IMR-90 (cell line): ENCODE results near the gene FAM219A. TPM values are rescaled to one million over a fixed set of nuclear protein-coding genes. Genes with fewer than 3 reads are reported as not detected.

Source experiments
- ATAC-seq: fragments of 200-7000 bp; cut with Tn5 transposase; 2 replicates; pipeline ENCODE4 v1.9.1; 2020; ENCODE audit warnings: low read depth, mild to moderate bottlenecking, moderate library complexity
- BruUV-seq: library from RNA; stranded (reverse); fragments of 400-500 nt; replicated peaks from 2 replicates; lab custom pipeline; 2021; lab: Mats Ljungman, UMichigan
- CTCF ChIA-PET: fragments of 300-600 bp; formaldehyde crosslinking; extraction: SDS; loops from one replicate; lab custom pipeline; 2021; ENCODE audit warnings: antibody characterized with exemption; lab: Yijun Ruan, JAX
- POLR2A ChIA-PET: fragments of 300-600 bp; sonication (Branson Sonifier 250); formaldehyde crosslinking; loops from one replicate; lab custom pipeline; 2022; ENCODE audit warnings: antibody characterized with exemption; ENCODE audit not compliant: unreplicated experiment; lab: Charles Lee
- DNase-seq: peaks from one replicate; pipeline ENCODE4 v3.0.0; 2013
- H2AFZ ChIP-seq: replicated peaks from 2 replicates; pipeline ENCODE3; 2013; ENCODE audit warnings: low read length, mild to moderate bottlenecking; ENCODE audit not compliant: poor library complexity
- H2AK5ac ChIP-seq: 2 replicates; pipeline ENCODE4 v1.6.1; 2013; ENCODE audit warnings: low read depth, low read length, inconsistent platforms
- H2AK9ac ChIP-seq: replicated peaks from 2 replicates; pipeline ENCODE3; 2013; ENCODE audit warnings: mild to moderate bottlenecking, low read depth, low read length, moderate library complexity; ENCODE audit not compliant: poor library complexity
- H2BK120ac ChIP-seq: 2 replicates; pipeline ENCODE4 v1.6.1; 2013; ENCODE audit warnings: low read depth, low read length, inconsistent platforms
- H2BK15ac ChIP-seq: 3 replicates; pipeline ENCODE4 v1.6.1; 2013; ENCODE audit warnings: low read depth, low read length, inconsistent platforms
- H2BK20ac ChIP-seq: 2 replicates; pipeline ENCODE4 v1.6.1; 2013; ENCODE audit warnings: low read depth, mild to moderate bottlenecking, inconsistent platforms, low read length, moderate library complexity
- H2BK5ac ChIP-seq: 2 replicates; pipeline ENCODE4 v1.6.1; 2013; ENCODE audit warnings: mild to moderate bottlenecking, low read depth, low read length, inconsistent platforms; ENCODE audit not compliant: poor library complexity, severe bottlenecking
- H3K14ac ChIP-seq: replicated peaks from 2 replicates; pipeline ENCODE4 v1.6.1; 2013; ENCODE audit warnings: low read depth, low read length, inconsistent platforms
- H3K18ac ChIP-seq: 2 replicates; pipeline ENCODE4 v1.6.1; 2013; ENCODE audit warnings: low read depth, low read length, control low read depth
- H3K23ac ChIP-seq: 2 replicates; pipeline ENCODE4 v1.6.1; 2013; ENCODE audit warnings: low read depth, low read length, inconsistent platforms
- H3K27ac ChIP-seq: 2 replicates; pipeline ENCODE4 v1.5.1; 2013; ENCODE audit warnings: mild to moderate bottlenecking, control low read depth, low read length; ENCODE audit not compliant: insufficient read depth
- H3K27me3 ChIP-seq: 2 replicates; pipeline ENCODE4 v1.6.1; 2013; ENCODE audit warnings: low read length; ENCODE audit not compliant: control insufficient read depth, insufficient read depth
- H3K36me3 ChIP-seq: 2 replicates; pipeline ENCODE4 v1.6.1; 2013; ENCODE audit warnings: low read length, mixed read lengths; ENCODE audit not compliant: control insufficient read depth, insufficient read depth
- H3K4ac ChIP-seq: 2 replicates; pipeline ENCODE4 v1.6.1; 2013; ENCODE audit warnings: low read depth, low read length, inconsistent platforms
- H3K4me1 ChIP-seq: 2 replicates; pipeline ENCODE4 v1.6.1; 2013; ENCODE audit warnings: low read length, mixed read lengths; ENCODE audit not compliant: control insufficient read depth, insufficient read depth
- H3K4me2 ChIP-seq: 2 replicates; pipeline ENCODE4 v1.6.1; 2013; ENCODE audit warnings: low read depth, mild to moderate bottlenecking, control low read depth, low read length, moderate library complexity
- H3K4me3 ChIP-seq: 2 replicates; pipeline ENCODE4 v1.5.1; 2013; ENCODE audit warnings: low read depth, mild to moderate bottlenecking, control low read depth, low read length, moderate library complexity; ENCODE audit not compliant: insufficient read depth
- H3K56ac ChIP-seq: 2 replicates; pipeline ENCODE4 v1.6.1; 2013; ENCODE audit warnings: low read length, inconsistent platforms; ENCODE audit not compliant: insufficient read depth; ENCODE audit errors: extremely low read depth
- H3K79me1 ChIP-seq, 2 experiments: 2 replicates each; pipeline ENCODE4 v1.6.1; 2013; ENCODE audit warnings: low read length in 2 of 2, inconsistent platforms in 1 of 2, low read depth in 1 of 2
- H3K9ac ChIP-seq: 2 replicates; pipeline ENCODE4 v1.6.1; 2013; ENCODE audit warnings: low read depth, low read length, control low read depth
- H3K9me1 ChIP-seq: 2 replicates; pipeline ENCODE4 v1.6.1; 2013; ENCODE audit warnings: low read length, inconsistent platforms; ENCODE audit not compliant: insufficient read depth
- H3K9me3 ChIP-seq: 2 replicates; pipeline ENCODE4 v1.6.1; 2013; ENCODE audit warnings: low read length; ENCODE audit not compliant: control insufficient read depth, insufficient read depth
- H4K20me1 ChIP-seq: 2 replicates; pipeline ENCODE4 v1.6.1; 2013; ENCODE audit warnings: low read length, inconsistent platforms; ENCODE audit not compliant: insufficient read depth
- H4K5ac ChIP-seq: 2 replicates; pipeline ENCODE4 v1.6.1; 2013; ENCODE audit warnings: mild to moderate bottlenecking, low read depth, low read length, control low read depth
- H4K8ac ChIP-seq, 2 experiments: 2 replicates each; pipeline ENCODE4 v1.6.1; 2013; ENCODE audit warnings: low read depth in 2 of 2, low read length in 2 of 2, control low read depth in 1 of 2, inconsistent platforms in 1 of 2
- H4K91ac ChIP-seq: 2 replicates; pipeline ENCODE4 v1.6.1; 2013; ENCODE audit warnings: low read depth, low read length, inconsistent platforms; ENCODE audit not compliant: insufficient read depth
- BHLHE40 ChIP-seq: fragments of 150-350 bp; IDR thresholded peaks from 2 replicates; pipeline ENCODE4 v1.6.1; 2016; ENCODE audit warnings: mild to moderate bottlenecking, low read depth, low read length
- CEBPB ChIP-seq: IDR thresholded peaks from 2 replicates; pipeline ENCODE4 v1.6.1; 2012; ENCODE audit warnings: low read depth, low read length, improper control_type of control experiment
- CHD1 ChIP-seq: IDR thresholded peaks from 2 replicates; pipeline ENCODE4 v1.6.1; 2012; ENCODE audit warnings: low read depth, low read length, improper control_type of control experiment
- FOS ChIP-seq: fragments of 150-350 bp; IDR thresholded peaks from 2 replicates; pipeline ENCODE4 v1.6.1; 2016; ENCODE audit warnings: low read depth, low read length
- MAFK ChIP-seq: IDR thresholded peaks from 2 replicates; pipeline ENCODE4 v1.6.1; 2012; ENCODE audit warnings: low read depth, low read length, improper control_type of control experiment
- MAZ ChIP-seq: IDR thresholded peaks from 2 replicates; pipeline ENCODE4 v1.6.1; 2012; ENCODE audit warnings: low read depth, mild to moderate bottlenecking, low read length, improper control_type of control experiment, moderate library complexity, borderline replicate concordance
- MXI1 ChIP-seq: IDR thresholded peaks from 2 replicates; pipeline ENCODE4 v1.6.1; 2012; ENCODE audit warnings: low read depth, mild to moderate bottlenecking, low read length, moderate library complexity, borderline replicate concordance
- NFE2L2 ChIP-seq: fragments of 150-350 bp; IDR thresholded peaks from 2 replicates; pipeline ENCODE4 v1.6.1; 2016; ENCODE audit warnings: low read depth, mild to moderate bottlenecking, low read length
- POLR2A ChIP-seq: IDR thresholded peaks from 2 replicates; pipeline ENCODE4 v1.6.1; 2012; ENCODE audit warnings: mild to moderate bottlenecking, low read depth, low read length
- RAD21 ChIP-seq: IDR thresholded peaks from 2 replicates; pipeline ENCODE4 v1.6.1; 2012; ENCODE audit warnings: low read length, improper control_type of control experiment
- RCOR1 ChIP-seq: IDR thresholded peaks from 2 replicates; pipeline ENCODE4 v1.6.1; 2012; ENCODE audit warnings: mild to moderate bottlenecking, low read length, improper control_type of control experiment; ENCODE audit not compliant: insufficient replicate concordance
- RFX5 ChIP-seq: IDR thresholded peaks from 2 replicates; pipeline ENCODE4 v1.8.0; 2012; ENCODE audit warnings: low read depth, mild to moderate bottlenecking, low read length, moderate library complexity
- SMC3 ChIP-seq: fragments of 150-350 bp; IDR thresholded peaks from 2 replicates; pipeline ENCODE4 v1.6.1; 2016; ENCODE audit warnings: low read depth, mild to moderate bottlenecking, antibody characterized with exemption, low read length, moderate library complexity
- USF2 ChIP-seq: fragments of 150-350 bp; IDR thresholded peaks from 2 replicates; pipeline ENCODE4 v1.6.1; 2017; ENCODE audit warnings: mild to moderate bottlenecking, antibody characterized with exemption, low read length, low read depth
- WGBS, 2 experiments: methylation state at CpG; one replicate each; pipeline versions ENCODE4 v1.1.5 to v1.1.7; 2013; ENCODE audit warnings: missing lambda C conversion rate in 2 of 2; ENCODE audit not compliant: insufficient read length in 1 of 2; ENCODE audit errors: extremely low coverage in 2 of 2; 5-methylcytosine and 5-hydroxymethylcytosine counted together
- dilution Hi-C: fragments of 300-500 bp; cut with HindIII; formaldehyde crosslinking; loops from one replicate; pipeline ENCODE4 v1.14.3; 2018; ENCODE audit warnings: low sequenced_read_pairs; ENCODE audit not compliant: unreplicated experiment
- in situ Hi-C: fragments of 300-500 bp; cut with MboI; formaldehyde crosslinking; loops from 3 replicates; pipeline ENCODE4 v1.14.3; 2019; ENCODE audit warnings: low sequenced_read_pairs, inconsistent platforms, mixed read lengths
- intact Hi-C: fragments of 100-400 bp; cut with micrococcal nuclease; formaldehyde crosslinking; loops from 2 replicates; pipeline ENCODE4 v1.10.0; 2022
- polyA plus RNA-seq, 3 experiments: library from polyadenylated mRNA; depleted of rRNA; stranded (reverse); fragments of >200 nt; gene quantifications; 2 replicates each; pipeline ENCODE4 v1.2.3, GENCODE V29; 2012; ENCODE audit warnings: low replicate concordance in 1 of 3
- total RNA-seq: library from RNA; depleted of rRNA; stranded (reverse); fragments of >200 nt; gene quantifications from 2 replicates; pipeline ENCODE4 v1.2.3, GENCODE V29; 2012
- TF ChIP-seq, protein P1 (sequence below): conservative IDR thresholded peaks from 2 replicates; pipeline ENCODE4 v1.5.1; 2012; ENCODE audit warnings: mild to moderate bottlenecking, low read depth, low read length, improper control_type of control experiment
- TF ChIP-seq, protein P2 (sequence below): fragments of 150-350 bp; IDR thresholded peaks from 2 replicates; pipeline ENCODE4 v1.6.1; 2016; ENCODE audit warnings: low read depth, mild to moderate bottlenecking, low read length, moderate library complexity, borderline replicate concordance

The FAM219A gene
- total and polyA plus RNA-seq, 2 of the 4 experiments (the other 2 are of a cell fraction): 4.8 to 20.8 TPM

DNA sequence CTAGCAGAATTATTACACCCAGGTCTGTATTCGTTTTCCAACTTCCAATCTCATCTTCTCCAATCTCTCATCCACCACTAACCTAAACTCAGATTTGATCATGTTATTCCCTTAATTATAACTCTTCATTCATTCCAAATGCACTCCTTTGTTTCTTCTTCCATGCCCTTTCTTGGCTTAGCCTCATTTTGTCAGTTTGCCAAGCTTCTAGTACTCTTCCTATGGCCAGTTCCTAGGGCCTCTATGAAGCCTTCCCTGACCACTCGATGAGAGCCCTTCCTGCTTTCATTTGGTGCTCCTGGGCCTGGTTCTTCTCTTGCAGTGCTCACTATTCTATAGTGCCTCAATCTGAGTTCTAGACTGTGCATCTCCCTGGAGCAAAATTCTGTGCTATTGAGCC is 5.8 kb downstream of the FAM219A start:
- dilution Hi-C loops (no loop called here), in situ Hi-C loops (no loop called here), intact Hi-C loops (no loop called here)
- no peak overlapping the region for H4K91ac ChIP-seq
- H2AK5ac ChIP-seq: no peak overlapping the region
- BruUV-seq: no TSS peak
- no peak overlapping the region for H3K9ac ChIP-seq
- no peak overlapping the region for H3K27ac ChIP-seq
- no peak for ATAC-seq
- H2AK9ac ChIP-seq: no peak overlapping the region
- no peak overlapping the region for H3K4ac ChIP-seq
- H2BK5ac ChIP-seq: no peak overlapping the region
- H4K8ac ChIP-seq: no peak overlapping the region
- TF ChIP-seq RCOR1: no peak
- TF ChIP-seq, protein P1, sequence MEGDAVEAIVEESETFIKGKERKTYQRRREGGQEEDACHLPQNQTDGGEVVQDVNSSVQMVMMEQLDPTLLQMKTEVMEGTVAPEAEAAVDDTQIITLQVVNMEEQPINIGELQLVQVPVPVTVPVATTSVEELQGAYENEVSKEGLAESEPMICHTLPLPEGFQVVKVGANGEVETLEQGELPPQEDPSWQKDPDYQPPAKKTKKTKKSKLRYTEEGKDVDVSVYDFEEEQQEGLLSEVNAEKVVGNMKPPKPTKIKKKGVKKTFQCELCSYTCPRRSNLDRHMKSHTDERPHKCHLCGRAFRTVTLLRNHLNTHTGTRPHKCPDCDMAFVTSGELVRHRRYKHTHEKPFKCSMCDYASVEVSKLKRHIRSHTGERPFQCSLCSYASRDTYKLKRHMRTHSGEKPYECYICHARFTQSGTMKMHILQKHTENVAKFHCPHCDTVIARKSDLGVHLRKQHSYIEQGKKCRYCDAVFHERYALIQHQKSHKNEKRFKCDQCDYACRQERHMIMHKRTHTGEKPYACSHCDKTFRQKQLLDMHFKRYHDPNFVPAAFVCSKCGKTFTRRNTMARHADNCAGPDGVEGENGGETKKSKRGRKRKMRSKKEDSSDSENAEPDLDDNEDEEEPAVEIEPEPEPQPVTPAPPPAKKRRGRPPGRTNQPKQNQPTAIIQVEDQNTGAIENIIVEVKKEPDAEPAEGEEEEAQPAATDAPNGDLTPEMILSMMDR: no peak
- no peak for TF ChIP-seq MAZ
- TF ChIP-seq FOS: no peak
- TF ChIP-seq, protein P2, sequence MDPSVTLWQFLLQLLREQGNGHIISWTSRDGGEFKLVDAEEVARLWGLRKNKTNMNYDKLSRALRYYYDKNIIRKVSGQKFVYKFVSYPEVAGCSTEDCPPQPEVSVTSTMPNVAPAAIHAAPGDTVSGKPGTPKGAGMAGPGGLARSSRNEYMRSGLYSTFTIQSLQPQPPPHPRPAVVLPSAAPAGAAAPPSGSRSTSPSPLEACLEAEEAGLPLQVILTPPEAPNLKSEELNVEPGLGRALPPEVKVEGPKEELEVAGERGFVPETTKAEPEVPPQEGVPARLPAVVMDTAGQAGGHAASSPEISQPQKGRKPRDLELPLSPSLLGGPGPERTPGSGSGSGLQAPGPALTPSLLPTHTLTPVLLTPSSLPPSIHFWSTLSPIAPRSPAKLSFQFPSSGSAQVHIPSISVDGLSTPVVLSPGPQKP: no peak
- TF ChIP-seq MAFK: no peak
- no peak for TF ChIP-seq CEBPB
- no peak for TF ChIP-seq RAD21
- TF ChIP-seq CHD1: no peak
- no peak for TF ChIP-seq POLR2A
- TF ChIP-seq SMC3: no peak
- TF ChIP-seq USF2: no peak
- TF ChIP-seq NFE2L2: no peak
- no peak for TF ChIP-seq RFX5
- no peak for TF ChIP-seq MXI1
- TF ChIP-seq BHLHE40: no peak
- no peaks in the 10 kb centered on the region for H3K36me3 ChIP-seq
- no peak overlapping the region for H2BK120ac ChIP-seq
- no peak overlapping the region for H3K56ac ChIP-seq
- ChIA-PET POLR2A (no interaction called here), CTCF (no interaction called here)
- no peak overlapping the region for H3K14ac ChIP-seq
- peaks cover 45 to 85% of the 10 kb centered on the region in 2 experiments for H3K79me1 ChIP-seq
- H3K27me3 ChIP-seq: no peaks in the 10 kb centered on the region
- DNase-seq: no peak
- no peak overlapping the region for H3K4me3 ChIP-seq
- H3K4me2 ChIP-seq: no peak overlapping the region
- H3K9me1 ChIP-seq: peaks cover 25% of the 10 kb centered on the region
- no peaks in the 10 kb centered on the region for H3K9me3 ChIP-seq
- H4K20me1 ChIP-seq: peaks cover 84% of the 10 kb centered on the region
- H2BK20ac ChIP-seq: no peak overlapping the region
- H4K5ac ChIP-seq: no peak overlapping the region
- H3K4me1 ChIP-seq: peaks cover 10% of the 10 kb centered on the region
- H2AFZ ChIP-seq: no peak overlapping the region
- 100% methylated on average over 1 of the region's 2 CpGs; no CpG with 5 or more reads in 1 of the 2 experiments for WGBS, 2 experiments
- no peak overlapping the region for H3K18ac ChIP-seq
- no peak overlapping the region for H3K23ac ChIP-seq
- H2BK15ac ChIP-seq: no peak overlapping the region
